Measurements from ENCODE around the gene COL6A2. TPM values are rescaled to one million over a fixed set of nuclear protein-coding genes. Genes with fewer than 3 reads are reported as not detected.

Gene COL6A2
- total RNA-seq, 1 donor from 2014 or later, result 535 TPM

DNA sequence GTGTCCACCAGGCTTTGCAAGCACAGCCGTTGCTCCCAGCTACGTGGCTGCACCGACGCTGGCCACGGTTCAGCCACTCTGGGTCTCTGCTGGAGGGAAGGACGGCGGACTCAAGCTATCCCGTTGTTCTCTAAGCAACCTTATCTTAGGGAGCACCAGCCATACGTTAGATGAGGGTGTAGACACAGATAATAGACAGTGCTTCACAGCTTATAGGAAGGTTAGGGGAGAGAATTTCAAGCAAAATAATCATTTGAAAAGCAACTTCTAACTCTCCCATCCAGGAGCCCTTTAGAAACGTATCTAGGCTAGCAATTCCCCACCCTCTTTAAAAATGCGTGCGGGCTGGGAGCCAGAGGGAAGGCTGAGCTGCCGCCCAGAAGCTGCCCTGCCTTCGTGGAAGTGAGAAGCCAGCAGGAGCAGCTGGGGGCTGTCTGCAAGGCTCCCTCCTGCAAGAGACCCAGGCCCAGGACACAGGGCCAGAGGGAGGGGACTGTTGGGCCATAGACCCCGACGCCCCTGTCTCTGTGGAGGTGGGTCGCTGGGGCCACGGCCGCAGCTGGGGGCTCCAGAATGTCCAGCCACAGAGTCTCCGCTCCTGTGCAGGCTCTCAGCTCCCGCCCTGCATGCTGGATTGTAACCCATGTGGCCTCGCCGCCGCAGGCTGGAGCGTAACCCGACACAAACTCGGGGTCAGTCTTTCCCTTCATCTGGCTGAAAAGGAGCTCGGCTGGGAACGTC is 31.2 kb upstream of the COL6A2 start:
- Histone ChIP-seq H3K4me1 (peaks cover 37% of the 10 kb centered on the region), H3K36me3 (no peaks in the 10 kb centered on the region), H3K4me3 (no peak overlapping the region), H3K27ac (peak overlapping the region; percentile 86), H3K27me3 (no peaks in the 10 kb centered on the region), H3K9me3 (no peaks in the 10 kb centered on the region)
- no peak for TF ChIP-seq POLR2A (IDR thresholded peaks at IDR 0.05)
- intact Hi-C loops (cut with DNase I), result loop anchor here (5.0 kb wide), 1 partner anchor 39 kb away; no protein-coding TSS in a partner anchor
- peak; percentile 82 to 84 for DNase-seq (ENCODE audit: extremely low spot score in 2 of 2)

DNA sequence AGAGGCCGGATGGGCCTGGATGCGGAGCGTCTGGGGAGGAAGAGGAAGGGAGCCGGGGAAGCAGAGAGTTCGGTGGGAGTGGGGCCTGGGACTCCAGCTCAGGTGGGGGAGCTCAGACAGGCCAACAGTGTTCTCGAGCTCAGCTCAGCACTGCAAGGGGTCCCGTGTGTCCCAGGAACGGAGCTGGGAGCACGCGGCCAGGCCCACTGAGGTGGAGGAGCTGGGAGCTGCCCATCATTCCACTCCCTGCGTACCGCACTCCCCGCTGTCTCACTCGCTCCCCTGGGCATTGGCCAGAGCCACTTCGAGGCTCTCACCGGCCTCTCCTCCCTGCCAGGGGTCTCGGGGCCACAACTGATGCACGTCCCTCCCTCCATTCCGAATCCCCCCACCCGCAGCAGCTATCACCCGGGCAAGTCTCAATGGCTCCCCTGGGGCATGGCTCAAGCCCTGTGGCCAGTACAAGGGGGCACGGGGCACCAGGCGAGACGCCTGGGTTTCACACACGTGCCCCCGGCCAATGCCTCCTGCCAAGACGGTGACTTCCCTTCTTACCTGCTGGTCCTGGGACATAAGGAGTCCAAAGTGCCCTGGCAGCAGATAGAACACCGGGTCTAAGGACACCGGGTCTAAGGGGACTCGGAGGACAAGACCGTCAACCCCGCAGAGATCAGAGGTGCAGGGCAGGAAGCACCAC is 30.3 kb upstream of the COL6A2 start:
- DNase-seq (ENCODE audit: extremely low spot score in 2 of 2), result peak; percentile 86 to 91
- H3K4me3 ChIP-seq, result no peak overlapping the region
- no peaks in the 10 kb centered on the region for H3K36me3 ChIP-seq
- no peaks in the 10 kb centered on the region for H3K27me3 ChIP-seq
- no peak for TF ChIP-seq POLR2AphosphoS5 (IDR thresholded peaks at IDR 0.05; ENCODE audit: insufficient read depth in 1 of 2, low read depth in 1 of 2)
- TF ChIP-seq, protein P1, sequence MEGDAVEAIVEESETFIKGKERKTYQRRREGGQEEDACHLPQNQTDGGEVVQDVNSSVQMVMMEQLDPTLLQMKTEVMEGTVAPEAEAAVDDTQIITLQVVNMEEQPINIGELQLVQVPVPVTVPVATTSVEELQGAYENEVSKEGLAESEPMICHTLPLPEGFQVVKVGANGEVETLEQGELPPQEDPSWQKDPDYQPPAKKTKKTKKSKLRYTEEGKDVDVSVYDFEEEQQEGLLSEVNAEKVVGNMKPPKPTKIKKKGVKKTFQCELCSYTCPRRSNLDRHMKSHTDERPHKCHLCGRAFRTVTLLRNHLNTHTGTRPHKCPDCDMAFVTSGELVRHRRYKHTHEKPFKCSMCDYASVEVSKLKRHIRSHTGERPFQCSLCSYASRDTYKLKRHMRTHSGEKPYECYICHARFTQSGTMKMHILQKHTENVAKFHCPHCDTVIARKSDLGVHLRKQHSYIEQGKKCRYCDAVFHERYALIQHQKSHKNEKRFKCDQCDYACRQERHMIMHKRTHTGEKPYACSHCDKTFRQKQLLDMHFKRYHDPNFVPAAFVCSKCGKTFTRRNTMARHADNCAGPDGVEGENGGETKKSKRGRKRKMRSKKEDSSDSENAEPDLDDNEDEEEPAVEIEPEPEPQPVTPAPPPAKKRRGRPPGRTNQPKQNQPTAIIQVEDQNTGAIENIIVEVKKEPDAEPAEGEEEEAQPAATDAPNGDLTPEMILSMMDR (IDR thresholded peaks at IDR 0.05), result no peak
- no peak for TF ChIP-seq POLR2A (IDR thresholded peaks at IDR 0.05)
- intact Hi-C loops (cut with DNase I), result loop anchor here (5.0 kb wide), 1 partner anchor 40 kb away; no protein-coding TSS in a partner anchor
- H3K4me1 ChIP-seq, result peaks cover 37% of the 10 kb centered on the region
- H3K27ac ChIP-seq, result peak overlapping the region; percentile 86
- H3K9me3 ChIP-seq, result no peaks in the 10 kb centered on the region

DNA sequence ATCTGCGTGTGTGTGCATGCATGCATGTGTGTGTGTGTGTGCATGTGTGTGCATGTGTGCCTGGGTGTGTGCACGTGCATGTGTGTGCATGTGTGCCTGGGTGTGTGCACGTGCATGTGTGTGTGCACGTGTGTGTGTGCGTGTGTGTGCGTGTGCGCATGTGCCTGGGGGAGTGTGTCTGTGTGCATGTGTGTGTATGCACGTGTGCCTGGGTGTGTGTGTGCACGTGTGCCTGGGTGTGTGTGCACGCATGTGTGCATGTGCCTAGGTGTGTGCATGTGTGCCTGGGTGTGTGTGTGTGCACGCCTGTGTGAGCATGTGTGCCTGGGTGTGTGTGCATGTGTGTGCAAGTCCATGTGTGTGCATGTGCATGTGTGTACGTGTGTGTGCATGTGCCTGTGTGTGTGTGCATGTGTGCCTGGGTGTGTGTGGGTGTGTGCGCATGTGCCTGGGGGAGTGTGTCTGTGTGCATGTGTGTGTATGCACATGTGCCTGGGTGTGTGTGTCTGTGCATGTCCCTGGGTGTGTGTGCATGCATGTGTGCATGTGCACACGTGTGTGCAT is 29.3 kb upstream of the COL6A2 start:
- intact Hi-C loops (cut with DNase I), result loop anchor here (5.0 kb wide), 1 partner anchor 41 kb away; no protein-coding TSS in a partner anchor
- Histone ChIP-seq H3K36me3 (no peaks in the 10 kb centered on the region), H3K9me3 (no peaks in the 10 kb centered on the region), H3K4me1 (peaks cover 37% of the 10 kb centered on the region), H3K27me3 (no peaks in the 10 kb centered on the region), H3K27ac (no peak overlapping the region), H3K4me3 (no peak overlapping the region)
- DNase-seq (ENCODE audit: extremely low spot score in 2 of 2), result no peak
- no peak for TF ChIP-seq POLR2A (IDR thresholded peaks at IDR 0.05)
- TF ChIP-seq, protein P1 (IDR thresholded peaks at IDR 0.05), result no peak
- TF ChIP-seq POLR2AphosphoS5 (IDR thresholded peaks at IDR 0.05; ENCODE audit: insufficient read depth in 1 of 2, low read depth in 1 of 2), result no peak

DNA sequence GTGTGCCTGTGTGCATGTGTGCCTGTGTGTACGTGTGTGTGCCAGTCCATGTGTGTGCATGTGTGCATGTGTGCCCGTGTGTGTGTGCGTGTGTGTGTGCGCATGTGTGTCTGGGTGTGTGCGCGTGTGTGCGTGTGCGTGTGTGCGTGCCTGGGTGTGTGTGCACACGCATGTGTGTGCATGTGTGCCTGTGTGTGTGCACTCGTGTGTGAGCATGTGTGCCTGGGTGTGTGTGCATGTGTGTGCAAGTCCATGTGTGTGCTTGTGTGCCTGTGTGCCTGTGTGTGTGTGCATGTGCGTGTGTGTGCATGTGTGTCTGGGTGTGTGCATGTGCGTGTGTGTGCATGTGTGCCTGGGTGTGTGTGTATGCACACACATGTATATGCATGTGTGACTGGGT is 28.7 kb upstream of the COL6A2 start:
- Histone ChIP-seq H3K36me3 (no peaks in the 10 kb centered on the region), H3K4me1 (peaks cover 37% of the 10 kb centered on the region), H3K27ac (no peak overlapping the region), H3K4me3 (no peak overlapping the region), H3K9me3 (no peaks in the 10 kb centered on the region), H3K27me3 (no peaks in the 10 kb centered on the region)
- intact Hi-C loops (cut with DNase I), result loop anchor here (5.0 kb wide), 1 partner anchor 42 kb away; no protein-coding TSS in a partner anchor
- DNase-seq (ENCODE audit: extremely low spot score in 2 of 2), result no peak
- TF ChIP-seq POLR2A (IDR thresholded peaks at IDR 0.05) (no peak), POLR2AphosphoS5 (IDR thresholded peaks at IDR 0.05; ENCODE audit: insufficient read depth in 1 of 2, low read depth in 1 of 2) (no peak)

DNA sequence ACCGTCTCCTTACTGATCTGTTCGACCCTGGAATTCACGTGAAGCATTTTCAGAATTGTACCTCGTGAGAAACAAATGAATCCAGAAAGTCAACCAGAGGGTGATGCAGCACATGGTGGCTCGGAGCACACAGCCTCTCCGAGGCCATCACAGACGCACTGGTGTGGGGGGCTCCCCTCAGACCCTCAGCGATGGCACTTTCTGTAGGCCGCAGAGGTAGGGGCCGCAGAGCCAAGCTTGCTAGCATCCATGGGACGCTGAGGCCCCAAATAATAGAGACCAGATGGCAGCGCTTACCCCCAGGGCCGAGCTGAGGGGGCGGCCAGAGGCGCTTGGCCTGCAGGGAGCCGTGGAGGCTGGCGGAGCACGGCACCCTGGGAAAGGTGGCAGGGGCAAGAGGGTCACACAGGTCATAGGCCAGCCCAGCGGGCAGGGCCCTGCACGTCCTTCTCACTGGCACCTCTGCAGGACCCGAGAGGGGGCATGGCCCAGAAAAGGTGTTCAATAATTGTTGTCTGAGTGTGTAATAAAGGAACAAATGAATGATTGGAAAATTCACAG is 28.1 kb upstream of the COL6A2 start:
- H3K4me1 ChIP-seq, result peaks cover 35% of the 10 kb centered on the region
- H3K36me3 ChIP-seq, result no peaks in the 10 kb centered on the region
- H3K9me3 ChIP-seq, result no peaks in the 10 kb centered on the region
- no peak overlapping the region for H3K4me3 ChIP-seq
- no peaks in the 10 kb centered on the region for H3K27me3 ChIP-seq
- H3K27ac ChIP-seq, result no peak overlapping the region
- TF ChIP-seq POLR2A (IDR thresholded peaks at IDR 0.05) (no peak), POLR2AphosphoS5 (IDR thresholded peaks at IDR 0.05; ENCODE audit: insufficient read depth in 1 of 2, low read depth in 1 of 2) (no peak)
- TF ChIP-seq, protein P1 (IDR thresholded peaks at IDR 0.05), result no peak
- intact Hi-C loops (cut with DNase I), result loop anchor here (5.0 kb wide), 1 partner anchor 42 kb away; no protein-coding TSS in a partner anchor
- DNase-seq (ENCODE audit: extremely low spot score in 2 of 2), result peak in 1 of 2 donors; percentile 84
